ENCODE measurements around the gene NFASC.

NFASC gene

GRCh38 chr1:204870160-204870912 lies at the start of gene NFASC:
TSS of gene NFASC (plus strand) at chr1:204870862. CDS start at chr1:204944316, 73,454 bp downstream.
- Mint-ChIP-seq H3K27me3 (peaks cover 16% of the 10 kb centered on the region), H3K9me3 (no peaks in the 10 kb centered on the region), H3K4me3 (no peak within 1 kb of the TSS), H3K36me3 (ENCODE audit: low read depth) (no peaks in the 10 kb centered on the region), H3K4me1 (ENCODE audit: low read depth) (no peaks in the 10 kb centered on the region), H3K27ac (no peak within 1 kb of the TSS)

GRCh38 chr1:204821476-204821875 lies 49.2 kb upstream of the NFASC start:
- Mint-ChIP-seq H3K27ac (no peak overlapping the region), H3K4me3 (no peak overlapping the region), H3K27me3 (peaks cover 13% of the 10 kb centered on the region), H3K9me3 (no peaks in the 10 kb centered on the region), H3K36me3 (ENCODE audit: low read depth) (no peaks in the 10 kb centered on the region), H3K4me1 (ENCODE audit: low read depth) (no peaks in the 10 kb centered on the region)

- no peaks in the 10 kb centered on the region for H3K36me3 Mint-ChIP-seq (ENCODE audit: low read depth)
- H3K27me3 Mint-ChIP-seq = peaks cover 12% of the 10 kb centered on the region
Measured at GRCh38 chr1:204821924-204822323, 48.7 kb upstream of the NFASC start.

DNA sequence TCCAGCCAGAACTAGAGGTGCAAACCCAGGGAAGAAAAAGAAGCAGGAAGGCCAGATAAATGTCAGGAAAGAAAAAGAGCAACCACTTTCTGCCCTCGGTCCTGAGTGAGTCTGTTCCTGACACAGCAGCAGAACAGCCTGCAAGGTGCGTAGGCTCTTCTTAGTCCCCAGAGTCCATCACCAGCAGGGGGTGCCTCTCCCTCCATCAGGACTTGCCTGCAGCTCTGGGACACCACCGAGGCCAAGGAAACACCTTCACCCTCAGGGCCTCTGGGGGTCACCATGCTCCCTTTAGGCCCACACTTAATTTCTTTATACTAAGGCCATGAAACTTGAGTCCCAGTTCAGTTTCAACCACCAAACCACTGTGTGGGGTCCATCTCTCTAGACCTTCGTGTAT lies 43.7 kb upstream of the NFASC start:
- no peaks in the 10 kb centered on the region for H3K36me3 Mint-ChIP-seq (ENCODE audit: low read depth)
- H3K9me3 Mint-ChIP-seq = no peaks in the 10 kb centered on the region
- peaks cover 36% of the 10 kb centered on the region for H3K27me3 Mint-ChIP-seq
- peaks cover 3% of the 10 kb centered on the region for H3K4me1 Mint-ChIP-seq (ENCODE audit: low read depth)
- no peak overlapping the region for H3K4me3 Mint-ChIP-seq
- H3K27ac Mint-ChIP-seq = no peak overlapping the region

More at GRCh38 chr1:204821924-204822323, 48.7 kb upstream of the NFASC start:
- Mint-ChIP-seq H3K27ac (no peak overlapping the region), H3K9me3 (no peaks in the 10 kb centered on the region), H3K4me3 (no peak overlapping the region), H3K4me1 (ENCODE audit: low read depth) (no peaks in the 10 kb centered on the region)

DNA sequence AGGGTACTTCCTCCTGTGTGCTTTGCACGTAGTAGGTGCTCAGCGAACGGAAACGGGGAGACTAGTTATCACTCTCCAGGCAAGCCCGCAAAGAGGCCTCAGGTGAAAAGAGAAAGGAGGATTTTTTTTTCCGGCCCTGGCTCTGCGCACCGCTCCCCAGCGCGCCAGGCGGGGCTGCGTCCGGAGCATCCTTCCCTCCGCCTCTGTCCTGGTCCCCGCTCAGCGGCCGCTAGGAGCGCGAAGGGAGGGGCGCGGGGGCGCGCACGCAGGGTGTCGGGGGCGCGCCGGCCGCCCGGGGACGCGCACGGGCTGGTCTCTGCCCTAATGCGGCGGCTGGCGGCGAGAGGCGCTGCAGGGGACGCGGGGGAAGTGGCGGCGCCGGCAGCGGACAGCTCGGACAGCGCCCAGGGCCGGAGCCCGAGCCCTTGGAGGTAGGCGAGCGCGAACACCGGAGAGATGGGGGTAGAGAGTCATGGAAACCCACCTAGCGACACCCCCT lies 42.3 kb upstream of the NFASC start:
- no peak overlapping the region for H3K27ac Mint-ChIP-seq
- H3K4me3 Mint-ChIP-seq = peak overlapping the region; percentile 27
- H3K36me3 Mint-ChIP-seq (ENCODE audit: low read depth) = no peaks in the 10 kb centered on the region
- peaks cover 40% of the 10 kb centered on the region for H3K27me3 Mint-ChIP-seq
- peaks cover 3% of the 10 kb centered on the region for H3K4me1 Mint-ChIP-seq (ENCODE audit: low read depth)
- H3K9me3 Mint-ChIP-seq = no peaks in the 10 kb centered on the region

GRCh38 chr1:204829133-204829825 lies 41.4 kb upstream of the NFASC start:
- Mint-ChIP-seq H3K27ac (no peak overlapping the region), H3K4me1 (ENCODE audit: low read depth) (peaks cover 3% of the 10 kb centered on the region), H3K9me3 (no peaks in the 10 kb centered on the region), H3K27me3 (peaks cover 44% of the 10 kb centered on the region), H3K36me3 (ENCODE audit: low read depth) (no peaks in the 10 kb centered on the region), H3K4me3 (peak overlapping the region; percentile 47)

DNA sequence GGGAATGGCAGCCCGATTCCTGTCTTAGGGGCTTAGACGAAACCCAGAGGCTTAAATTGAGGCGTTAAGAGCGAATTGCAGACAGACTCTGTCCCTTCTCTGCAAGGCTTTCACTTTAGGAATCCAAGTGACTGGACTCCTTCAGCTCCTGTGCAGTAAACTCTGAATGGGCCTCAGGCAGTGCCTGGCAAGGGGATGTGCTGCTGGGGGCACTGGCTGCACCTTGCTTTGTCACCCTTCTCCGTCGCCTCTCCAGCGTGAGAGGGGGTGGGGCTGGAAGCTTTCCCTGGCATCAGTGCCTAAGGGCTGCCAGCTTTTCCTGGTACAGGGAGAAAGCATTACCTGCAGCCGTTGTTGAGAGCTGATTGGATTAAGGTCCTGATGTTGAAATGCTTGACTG lies 39.9 kb upstream of the NFASC start:
- Mint-ChIP-seq H3K4me3 (no peak overlapping the region), H3K9me3 (no peaks in the 10 kb centered on the region), H3K4me1 (ENCODE audit: low read depth) (peaks cover 3% of the 10 kb centered on the region), H3K27me3 (peaks cover 52% of the 10 kb centered on the region), H3K27ac (no peak overlapping the region), H3K36me3 (ENCODE audit: low read depth) (no peaks in the 10 kb centered on the region)

- H3K27ac Mint-ChIP-seq = no peak overlapping the region
- peaks cover 54% of the 10 kb centered on the region for H3K27me3 Mint-ChIP-seq
Measured at GRCh38 chr1:204831186-204831585, 39.5 kb upstream of the NFASC start.

GRCh38 chr1:204834336-204834735 lies 36.3 kb upstream of the NFASC start:
- no peak overlapping the region for H3K4me3 Mint-ChIP-seq

More at GRCh38 chr1:204831186-204831585, 39.5 kb upstream of the NFASC start:
- H3K36me3 Mint-ChIP-seq (ENCODE audit: low read depth) = no peaks in the 10 kb centered on the region
- no peaks in the 10 kb centered on the region for H3K9me3 Mint-ChIP-seq
- no peak overlapping the region for H3K4me3 Mint-ChIP-seq
- H3K4me1 Mint-ChIP-seq (ENCODE audit: low read depth) = peaks cover 3% of the 10 kb centered on the region

GRCh38 chr1:204834752-204835151 lies 35.9 kb upstream of the NFASC start:
- Mint-ChIP-seq H3K36me3 (ENCODE audit: low read depth) (no peaks in the 10 kb centered on the region), H3K9me3 (no peaks in the 10 kb centered on the region), H3K4me3 (no peak overlapping the region), H3K4me1 (ENCODE audit: low read depth) (no peaks in the 10 kb centered on the region), H3K27me3 (peaks cover 59% of the 10 kb centered on the region), H3K27ac (no peak overlapping the region)

More at GRCh38 chr1:204834336-204834735, 36.3 kb upstream of the NFASC start:
- Mint-ChIP-seq H3K9me3 (no peaks in the 10 kb centered on the region), H3K27me3 (peaks cover 59% of the 10 kb centered on the region), H3K36me3 (ENCODE audit: low read depth) (no peaks in the 10 kb centered on the region), H3K4me1 (ENCODE audit: low read depth) (no peaks in the 10 kb centered on the region), H3K27ac (no peak overlapping the region)

- H3K27me3 Mint-ChIP-seq = peaks cover 49% of the 10 kb centered on the region
- no peaks in the 10 kb centered on the region for H3K36me3 Mint-ChIP-seq (ENCODE audit: low read depth)
- no peaks in the 10 kb centered on the region for H3K9me3 Mint-ChIP-seq
- H3K4me3 Mint-ChIP-seq = no peak overlapping the region
- no peaks in the 10 kb centered on the region for H3K4me1 Mint-ChIP-seq (ENCODE audit: low read depth)
- H3K27ac Mint-ChIP-seq = no peak overlapping the region
Measured at GRCh38 chr1:204835737-204836136, 34.9 kb upstream of the NFASC start.

GRCh38 chr1:204836856-204837255 lies 33.8 kb upstream of the NFASC start:
- H3K27ac Mint-ChIP-seq = no peak overlapping the region
- no peaks in the 10 kb centered on the region for H3K9me3 Mint-ChIP-seq
- no peak overlapping the region for H3K4me3 Mint-ChIP-seq
- H3K4me1 Mint-ChIP-seq (ENCODE audit: low read depth) = no peaks in the 10 kb centered on the region
- peaks cover 41% of the 10 kb centered on the region for H3K27me3 Mint-ChIP-seq
- no peaks in the 10 kb centered on the region for H3K36me3 Mint-ChIP-seq (ENCODE audit: low read depth)

DNA sequence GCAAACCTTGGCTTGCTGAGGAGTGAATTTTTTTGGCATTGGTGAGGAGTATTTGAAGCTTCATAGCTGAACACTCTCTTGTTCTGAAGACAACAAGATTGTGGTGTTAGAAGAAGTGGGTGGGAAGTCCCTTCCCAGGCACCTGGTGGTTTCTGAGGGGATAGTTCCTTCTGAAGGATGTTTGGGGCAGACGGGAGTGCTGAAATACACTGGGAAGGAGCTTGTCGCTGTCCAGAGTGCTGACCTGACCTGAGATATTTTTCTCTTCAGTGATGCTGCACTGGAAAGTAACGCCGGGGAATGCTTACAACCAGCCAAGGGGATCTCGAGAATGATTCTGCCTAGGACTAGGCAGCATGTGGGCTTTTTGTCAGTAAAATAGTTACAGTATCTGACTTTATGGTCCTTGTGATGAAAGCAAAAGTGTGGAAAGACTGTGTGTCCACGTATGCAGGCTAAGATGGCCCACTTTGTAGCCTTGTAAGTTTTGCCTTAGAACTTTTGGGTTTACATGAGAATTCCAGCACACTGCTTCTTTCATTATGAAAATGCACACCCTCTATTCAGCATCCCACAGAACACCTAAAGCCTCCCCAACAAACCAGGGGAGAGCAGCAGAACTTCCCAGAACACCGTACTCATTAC lies 33.1 kb upstream of the NFASC start:
- Mint-ChIP-seq H3K4me3 (no peak overlapping the region), H3K9me3 (no peaks in the 10 kb centered on the region), H3K4me1 (ENCODE audit: low read depth) (no peaks in the 10 kb centered on the region), H3K36me3 (ENCODE audit: low read depth) (no peaks in the 10 kb centered on the region), H3K27me3 (peaks cover 36% of the 10 kb centered on the region), H3K27ac (no peak overlapping the region)

GRCh38 chr1:204841316-204841715 lies 29.3 kb upstream of the NFASC start:
- no peaks in the 10 kb centered on the region for H3K9me3 Mint-ChIP-seq

DNA sequence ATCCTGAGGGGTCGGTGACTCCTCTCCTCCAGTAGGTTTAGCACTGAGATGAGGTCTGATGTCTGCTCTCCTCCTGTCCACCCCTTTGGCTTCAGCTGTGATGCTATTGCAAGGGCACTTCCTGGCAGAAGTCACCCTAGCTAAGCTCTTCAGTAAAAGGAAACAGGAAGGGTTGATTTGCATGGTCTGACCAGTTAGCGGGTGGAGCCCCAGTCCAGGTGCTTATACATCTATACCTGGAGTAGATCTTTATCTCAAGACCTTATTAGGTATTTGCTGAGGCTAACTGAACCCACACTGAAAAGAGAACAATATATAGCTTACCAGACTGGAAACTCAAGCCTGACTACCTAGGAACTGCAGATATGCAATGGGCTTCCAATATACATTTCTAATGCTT lies 28.9 kb upstream of the NFASC start:
- H3K27ac Mint-ChIP-seq = no peak overlapping the region
- H3K27me3 Mint-ChIP-seq = peaks cover 20% of the 10 kb centered on the region
- H3K9me3 Mint-ChIP-seq = no peaks in the 10 kb centered on the region
- H3K4me1 Mint-ChIP-seq (ENCODE audit: low read depth) = no peaks in the 10 kb centered on the region
- no peak overlapping the region for H3K4me3 Mint-ChIP-seq
- H3K36me3 Mint-ChIP-seq (ENCODE audit: low read depth) = no peaks in the 10 kb centered on the region

More at GRCh38 chr1:204841316-204841715, 29.3 kb upstream of the NFASC start:
- Mint-ChIP-seq H3K36me3 (ENCODE audit: low read depth) (no peaks in the 10 kb centered on the region), H3K27ac (no peak overlapping the region), H3K4me1 (ENCODE audit: low read depth) (no peaks in the 10 kb centered on the region), H3K4me3 (no peak overlapping the region), H3K27me3 (peaks cover 25% of the 10 kb centered on the region)
